ENCODE data around the gene TUBA3E. TPM values are rescaled to one million over a fixed set of nuclear protein-coding genes. Genes with fewer than 3 reads are reported as not detected.

The TUBA3E gene
- total and polyA plus RNA-seq, 2 of the 13 experiments (the other 11 are each of a cell fraction or from before 2014, with no cell fraction given) = not detected

GRCh38 chr2:130181325-130181879, 16.8 kb downstream of the TUBA3E start, which contains the start of gene SMPD4:
Gene SMPD4, minus strand, starts transcription at chr2:130181602. Its CDS starts 5,010 bp downstream, at chr2:130176592.
- Histone ChIP-seq H3K79me2 (ENCODE audit: insufficient read depth, low read length) (peaks cover 71% of the 10 kb centered on the region), H2AFZ (ENCODE audit: low read length) (no peak within 1 kb of the TSS), H3K9me3 (ENCODE audit: low read length) (no peaks in the 10 kb centered on the region), H3K36me3 (replicated peaks in 1 of 2; ENCODE audit: control insufficient read depth in 1 of 2, insufficient read depth in 2 of 2, low read length in 2 of 2) (peaks cover 5 to 17% of the 10 kb centered on the region in 2 experiments; a peak in 4 of 5 replicates), H3K9ac (ENCODE audit: insufficient read depth, low read depth, low read length) (peak within 1 kb of the TSS; percentile 99), H4K20me1 (ENCODE audit: insufficient read depth, low read length) (0 out of 2 replicates have a peak, but pooled peaks cover 7% of the 10 kb centered on the region), H3K4me1 (ENCODE audit: insufficient read depth, low read length) (peaks cover 35% of the 10 kb centered on the region), H3K27ac (ENCODE audit: extremely low read length, insufficient read depth, low read length) (peak within 1 kb of the TSS; percentile 92), H3K4me2 (ENCODE audit: low read depth, low read length) (peak within 1 kb of the TSS; percentile 85), H3K27me3 (ENCODE audit: control insufficient read depth in 1 of 2, insufficient read depth in 2 of 2, low read length in 2 of 2) (peaks cover 0 to 4% of the 10 kb centered on the region in 2 experiments; a peak in 2 of 5 replicates), H3K4me3 (replicated peaks in 1 of 3; ENCODE audit: insufficient read depth in 1 of 3, low read depth in 2 of 3, low read length in 3 of 3) (peak within 1 kb of the TSS; percentile 97 to 99 (median 99))
- ATAC-seq = peak; percentile 73
- DNase-seq (ENCODE audit: low spot score) = peak; percentile 96
- under 1% methylated on average over 24 of the region's 55 CpGs for WGBS (ENCODE audit: low lambda C conversion rate)
- no TSS peak for BruUV-seq (replicated peaks)
- peak; percentile 79 for FAIRE-seq
- ChIA-PET POLR2A (interaction anchor here (0.7 to 1.8 kb wide), 9 partner anchors 11 to 174 kb away, joined by 3 to 32 read pairs (median 4); partner anchors contain the start of genes IMP4 and PTPN18), CTCF (ENCODE audit: low intra/inter-chr PET ratio, low total read pairs) (interaction anchor here (1.6 to 1.8 kb wide), 2 partner anchors 147 to 151 kb away, joined by 5 to 19 read pairs; no protein-coding TSS in a partner anchor)
- intact Hi-C loops (cut with micrococcal nuclease; ENCODE audit: unreplicated experiment) (loop anchor here (1.0 kb wide), 1 partner anchor 156 kb away; no protein-coding TSS in a partner anchor), in situ Hi-C loops (cut with HindIII; ENCODE audit: extremely low pct_ligation_motif_present, low pct_unique_long_range_greater_than_20kb) (loop anchor here (5.0 to 25.0 kb wide), 2 partner anchors 151 to 1306 kb away; partner anchors contain the start of genes MZT2A and TUBA3D)
- TF ChIP-seq MIER2 (CRISPR knock-in tag; IDR thresholded peaks at IDR 0.05) = no peak; the same call in 1 of the 2 replicates
- TF ChIP-seq REST (IDR thresholded peaks at IDR 0.05; ENCODE audit: borderline replicate concordance in 1 of 2, low read depth in 1 of 2, low read length in 2 of 2) = no peak
- peak; percentile 62 for TF ChIP-seq ZNF143 (CRISPR knock-in tag; IDR thresholded peaks at IDR 0.05)
- peak; percentile 91 for TF ChIP-seq ZSCAN31 (CRISPR knock-in tag; IDR thresholded peaks at IDR 0.05; ENCODE audit: low read depth)
- TF ChIP-seq THAP7 (CRISPR knock-in tag; IDR thresholded peaks at IDR 0.05) = no peak
- peak; percentile 45 for TF ChIP-seq PITX1 (CRISPR knock-in tag; IDR thresholded peaks at IDR 0.05)
- TF ChIP-seq ZNF639 (CRISPR knock-in tag; conservative IDR thresholded peaks at IDR 0.05) = no peak
- TF ChIP-seq HES4 (CRISPR knock-in tag; IDR thresholded peaks at IDR 0.05; ENCODE audit: borderline replicate concordance) = peak; percentile 62; the same call in 1 of the 2 replicates
- no peak; the same call in 1 of the 2 replicates for TF ChIP-seq ZNF547 (CRISPR knock-in tag; IDR thresholded peaks at IDR 0.05)
- no peak for TF ChIP-seq NFKBIZ (CRISPR knock-in tag; IDR thresholded peaks at IDR 0.05)
- no peak for TF ChIP-seq ZNF691 (CRISPR knock-in tag; IDR thresholded peaks at IDR 0.05; ENCODE audit: borderline replicate concordance, low read depth)
- no peak for TF ChIP-seq HOMEZ (CRISPR knock-in tag; IDR thresholded peaks at IDR 0.05; ENCODE audit: low read depth)
- TF ChIP-seq MAFF (IDR thresholded peaks at IDR 0.05; ENCODE audit: low read depth, low read length) = no peak

Data from HepG2 (cell line).